GM19240 (cell line): ENCODE data around the gene RDH11.
"Not testable (repeated sequence)": the region's sequence is repeated elsewhere in the genome, so short reads cannot be mapped to it uniquely, and the experiment has no call there.

Source experiments
- DNase-seq: peaks from one replicate; pipeline ENCODE4 v3.0.0; 2011; ENCODE audit warnings: low spot score; ENCODE audit not compliant: insufficient read length

The RDH11 gene

GRCh38 chr14:67695394-67695949 is at the start of gene RDH11:
Gene RDH11 (minus strand): TSS chr14:67695764. CDS start chr14:67695703, 61 bp downstream.
- peak; percentile 83 for DNase-seq

GRCh38 chr14:67744046-67744445 is 48.5 kb upstream of the RDH11 start:
- no peak for DNase-seq

- no peak for DNase-seq
Measured at GRCh38 chr14:67738740-67739504, 43.4 kb upstream of the RDH11 start.

- DNase-seq = no peak
Measured at GRCh38 chr14:67736771-67737170, 41.2 kb upstream of the RDH11 start.

- DNase-seq = no peak
Measured at GRCh38 chr14:67735336-67736147, 40.0 kb upstream of the RDH11 start.

GRCh38 chr14:67734675-67735074 is 39.1 kb upstream of the RDH11 start:
- no peak for DNase-seq

GRCh38 chr14:67733616-67734015 is 38.1 kb upstream of the RDH11 start:
- no peak for DNase-seq

- no peak for DNase-seq
Measured at GRCh38 chr14:67729072-67729885, 33.7 kb upstream of the RDH11 start.

GRCh38 chr14:67728258-67728657 is 32.7 kb upstream of the RDH11 start:
- DNase-seq = no peak

GRCh38 chr14:67727361-67727760 is 31.8 kb upstream of the RDH11 start:
- DNase-seq = no peak

GRCh38 chr14:67725171-67725570 is 29.6 kb upstream of the RDH11 start:
- DNase-seq = no peak

GRCh38 chr14:67722293-67722692 is 26.7 kb upstream of the RDH11 start:
- DNase-seq = no peak

GRCh38 chr14:67721875-67722274 is 26.3 kb upstream of the RDH11 start:
- no peak for DNase-seq

GRCh38 chr14:67719866-67720265 is 24.3 kb upstream of the RDH11 start:
- DNase-seq = no peak

GRCh38 chr14:67719385-67719784 is 23.8 kb upstream of the RDH11 start:
- DNase-seq = not testable (repeated sequence)

- no peak for DNase-seq
Measured at GRCh38 chr14:67718265-67718664, 22.7 kb upstream of the RDH11 start.

GRCh38 chr14:67717048-67717447 is 21.5 kb upstream of the RDH11 start:
- DNase-seq = no peak

GRCh38 chr14:67710209-67710608 is 14.6 kb upstream of the RDH11 start:
- DNase-seq = no peak

GRCh38 chr14:67709796-67710195 is 14.2 kb upstream of the RDH11 start:
- DNase-seq = not testable (repeated sequence)

- DNase-seq = not testable (repeated sequence)
Measured at GRCh38 chr14:67709346-67709745, 13.8 kb upstream of the RDH11 start.

GRCh38 chr14:67705211-67705610 is 9.6 kb upstream of the RDH11 start:
- no peak for DNase-seq
